Measurements from ENCODE around the gene TCF7L1. TPM values are rescaled to one million over a fixed set of nuclear protein-coding genes. Genes with fewer than 3 reads are reported as not detected.

The TCF7L1 gene
- total and polyA plus RNA-seq, 2 of the 13 experiments (the other 11 are each of a cell fraction or from before 2014, with no cell fraction given): 0.04 to 0.15 TPM

DNA sequence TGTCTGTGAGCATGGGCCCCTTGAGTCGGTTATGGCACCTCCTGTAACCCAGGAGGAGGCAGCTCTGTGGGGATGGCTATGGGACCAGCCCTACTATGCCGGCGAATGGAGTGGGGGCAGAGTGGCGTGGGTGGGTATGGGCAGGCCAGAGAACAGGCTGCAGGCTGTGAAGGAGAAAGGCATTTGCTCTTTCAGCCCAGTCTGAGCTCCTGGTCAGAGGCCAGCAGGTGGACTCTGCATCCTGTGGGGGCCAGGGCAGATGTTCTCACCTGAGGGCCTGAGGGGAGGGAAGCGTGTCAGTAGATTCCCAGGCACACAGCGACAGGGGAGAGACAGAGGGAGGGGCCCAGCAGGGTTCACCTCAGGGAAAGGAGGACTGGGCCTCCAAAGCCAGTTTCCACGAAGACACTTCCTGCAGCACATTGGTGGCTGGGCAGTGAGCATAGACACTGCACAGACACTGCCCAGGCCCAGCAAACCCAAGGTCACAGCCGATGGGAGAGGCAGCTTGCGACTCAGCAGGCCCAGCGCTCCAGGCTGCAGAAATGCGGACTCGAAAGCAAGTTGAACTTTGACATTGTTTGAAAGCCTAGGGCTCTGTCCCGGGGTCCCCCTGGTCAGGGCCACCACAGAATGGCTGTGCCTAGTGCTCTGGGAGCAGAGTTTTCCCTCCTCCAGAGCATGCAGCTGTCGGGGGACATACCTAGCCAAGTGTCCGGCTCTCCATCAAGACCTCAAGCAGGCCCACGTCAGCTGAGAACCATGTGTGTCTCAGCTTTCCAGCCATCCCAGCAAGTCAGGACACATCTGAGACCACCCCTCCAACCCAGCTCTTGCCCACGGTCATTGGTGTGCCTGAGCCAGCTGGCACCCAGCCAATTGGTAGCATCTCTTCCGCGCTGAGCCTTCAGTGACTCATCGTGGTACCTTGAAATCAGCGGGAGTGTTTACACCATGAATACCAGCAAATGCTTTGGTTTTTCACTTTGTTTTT is 140.8 kb downstream of the TCF7L1 start (continued):
- TF ChIP-seq ZNF747 (CRISPR knock-in tag; IDR thresholded peaks at IDR 0.05; ENCODE audit: borderline replicate concordance) (peak; percentile 65; the same call in 1 of the 2 replicates), ZNF230 (CRISPR knock-in tag; IDR thresholded peaks at IDR 0.05) (peak; percentile 38; the same call in 1 of the 2 replicates), PPARG (CRISPR knock-in tag; conservative IDR thresholded peaks at IDR 0.05) (peak; percentile 62), EEA1 (CRISPR knock-in tag; IDR thresholded peaks at IDR 0.05; ENCODE audit: borderline replicate concordance) (0 out of 2 replicates have a peak, but pooled peaks have one; percentile 62), ZSCAN12 (CRISPR knock-in tag; IDR thresholded peaks at IDR 0.05) (no peak), SKIL (CRISPR knock-in tag; IDR thresholded peaks at IDR 0.05; ENCODE audit: borderline replicate concordance) (peak; percentile 51; the same call in 1 of the 2 replicates), HDAC1 (CRISPR knock-in tag; IDR thresholded peaks at IDR 0.05) (peak; percentile 62; the same call in 1 of the 2 replicates), PITX1 (CRISPR knock-in tag; IDR thresholded peaks at IDR 0.05) (0 out of 2 replicates have a peak, but pooled peaks have one; percentile 17), GTF2F1 (IDR thresholded peaks at IDR 0.05; ENCODE audit: low read length) (0 out of 2 replicates have a peak, but pooled peaks have one; percentile 68), ZNF782 (CRISPR knock-in tag; IDR thresholded peaks at IDR 0.05; ENCODE audit: borderline replicate concordance) (peak; percentile 93; the same call in 1 of the 2 replicates), WIZ (CRISPR knock-in tag; IDR thresholded peaks at IDR 0.05) (0 out of 2 replicates have a peak, but pooled peaks have one; percentile 38), PTBP1 (IDR thresholded peaks at IDR 0.05; ENCODE audit: low read depth, low read length, poor library complexity, severe bottlenecking) (no peak), SMARCC2 (IDR thresholded peaks at IDR 0.05) (no peak), TEAD3 (CRISPR knock-in tag; optimal IDR thresholded peaks at IDR 0.05; ENCODE audit: borderline replicate concordance) (peak; percentile 90), ZNF777 (CRISPR knock-in tag; IDR thresholded peaks at IDR 0.05) (peak; percentile 10; the same call in 1 of the 2 replicates), GFI1 (CRISPR knock-in tag; IDR thresholded peaks at IDR 0.05; ENCODE audit: borderline replicate concordance) (peak; percentile 25; the same call in 1 of the 2 replicates), ZC3H13 (CRISPR knock-in tag; IDR thresholded peaks at IDR 0.05) (no peak), KAT8 (CRISPR knock-in tag; IDR thresholded peaks at IDR 0.05) (peak; percentile 28; the same call in 1 of the 2 replicates)
- TF ChIP-seq, protein P1, sequence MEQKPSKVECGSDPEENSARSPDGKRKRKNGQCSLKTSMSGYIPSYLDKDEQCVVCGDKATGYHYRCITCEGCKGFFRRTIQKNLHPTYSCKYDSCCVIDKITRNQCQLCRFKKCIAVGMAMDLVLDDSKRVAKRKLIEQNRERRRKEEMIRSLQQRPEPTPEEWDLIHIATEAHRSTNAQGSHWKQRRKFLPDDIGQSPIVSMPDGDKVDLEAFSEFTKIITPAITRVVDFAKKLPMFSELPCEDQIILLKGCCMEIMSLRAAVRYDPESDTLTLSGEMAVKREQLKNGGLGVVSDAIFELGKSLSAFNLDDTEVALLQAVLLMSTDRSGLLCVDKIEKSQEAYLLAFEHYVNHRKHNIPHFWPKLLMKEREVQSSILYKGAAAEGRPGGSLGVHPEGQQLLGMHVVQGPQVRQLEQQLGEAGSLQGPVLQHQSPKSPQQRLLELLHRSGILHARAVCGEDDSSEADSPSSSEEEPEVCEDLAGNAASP (CRISPR knock-in tag; IDR thresholded peaks at IDR 0.05; ENCODE audit: borderline replicate concordance): peak; percentile 42; the same call in 1 of the 2 replicates
- TF ChIP-seq, protein P2, sequence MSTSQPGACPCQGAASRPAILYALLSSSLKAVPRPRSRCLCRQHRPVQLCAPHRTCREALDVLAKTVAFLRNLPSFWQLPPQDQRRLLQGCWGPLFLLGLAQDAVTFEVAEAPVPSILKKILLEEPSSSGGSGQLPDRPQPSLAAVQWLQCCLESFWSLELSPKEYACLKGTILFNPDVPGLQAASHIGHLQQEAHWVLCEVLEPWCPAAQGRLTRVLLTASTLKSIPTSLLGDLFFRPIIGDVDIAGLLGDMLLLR (CRISPR knock-in tag; IDR thresholded peaks at IDR 0.05): 0 out of 2 replicates have a peak, but pooled peaks have one; percentile 37

Measured in HepG2 (cell line).